ENCODE measurements around the gene CNTN4. TPM values are rescaled to one million over a fixed set of nuclear protein-coding genes. Genes with fewer than 3 reads are reported as not detected.

CNTN4 gene
- total RNA-seq, 1 experiment from 2014 or later, result not detected

- ChIA-PET CTCF (no interaction called here), POLR2A (no interaction called here)
- H3K27me3 Mint-ChIP-seq (ENCODE audit: low read depth), result peaks cover 10% of the 10 kb centered on the region
- peaks cover 87% of the 10 kb centered on the region for H3K9me3 Mint-ChIP-seq
- no peaks in the 10 kb centered on the region for H3K4me1 Mint-ChIP-seq
- H3K36me3 Mint-ChIP-seq, result peaks cover 67% of the 10 kb centered on the region
- ATAC-seq (no peak), DNase-seq (ENCODE audit: low spot score) (no peak)
- no peak overlapping the region for H3K27ac Mint-ChIP-seq
- H3K4me3 Mint-ChIP-seq, result no peak overlapping the region
- TF ChIP-seq ZBTB21 (CRISPR knock-in tag; IDR thresholded peaks at IDR 0.05; ENCODE audit: borderline replicate concordance) (no peak), ESRRA (CRISPR knock-in tag; IDR thresholded peaks at IDR 0.05; ENCODE audit: borderline replicate concordance) (no peak), MAX (CRISPR knock-in tag; IDR thresholded peaks at IDR 0.05) (no peak), ZNF219 (CRISPR knock-in tag; IDR thresholded peaks at IDR 0.05; ENCODE audit: borderline replicate concordance) (no peak), MYBL2 (CRISPR knock-in tag; IDR thresholded peaks at IDR 0.05) (no peak), NR3C1 (CRISPR knock-in tag; conservative IDR thresholded peaks at IDR 0.05; ENCODE audit: low read depth) (no peak), ZNF317 (CRISPR knock-in tag; IDR thresholded peaks at IDR 0.05; ENCODE audit: borderline replicate concordance, low read depth) (no peak), ZNF281 (CRISPR knock-in tag; IDR thresholded peaks at IDR 0.05) (no peak), CREB1 (CRISPR knock-in tag; IDR thresholded peaks at IDR 0.05) (no peak)
These were observed 561.2 kb downstream of the CNTN4 start for GRCh38 chr3:2659896-2660295.

DNA sequence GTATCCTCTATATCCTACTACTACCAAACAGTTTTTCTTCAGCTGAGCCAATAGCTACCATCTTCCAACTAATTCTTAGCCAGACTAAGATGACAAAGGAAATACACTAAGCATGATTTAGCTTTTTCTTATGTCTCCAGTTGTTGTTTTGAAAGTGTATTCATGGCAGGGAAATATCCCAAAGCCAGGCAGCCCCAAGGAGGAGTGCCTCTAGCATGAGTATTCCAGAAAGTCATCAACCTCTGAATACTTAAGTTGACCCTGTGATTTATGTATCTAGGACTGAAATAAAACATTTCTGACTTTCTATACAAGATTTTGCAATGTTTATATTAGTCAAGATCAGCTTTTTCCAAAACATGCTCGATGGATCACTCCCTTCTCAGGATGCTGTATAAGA lies 562.4 kb downstream of the CNTN4 start:
- no peak for ATAC-seq
- TF ChIP-seq HMGXB4 (CRISPR knock-in tag; IDR thresholded peaks at IDR 0.05) (no peak), JAZF1 (CRISPR knock-in tag; IDR thresholded peaks at IDR 0.05) (no peak), MYBL2 (CRISPR knock-in tag; IDR thresholded peaks at IDR 0.05) (no peak), CDX4 (CRISPR knock-in tag; IDR thresholded peaks at IDR 0.05; ENCODE audit: borderline replicate concordance) (no peak), TCF7 (CRISPR knock-in tag; IDR thresholded peaks at IDR 0.05; ENCODE audit: low read depth) (no peak), NR3C1 (CRISPR knock-in tag; conservative IDR thresholded peaks at IDR 0.05; ENCODE audit: low read depth) (no peak), NFE2L1 (CRISPR knock-in tag; IDR thresholded peaks at IDR 0.05) (no peak), ZNF423 (CRISPR knock-in tag; IDR thresholded peaks at IDR 0.05) (no peak), FOXP1 (CRISPR knock-in tag; IDR thresholded peaks at IDR 0.05; ENCODE audit: borderline replicate concordance) (no peak), NR1H2 (CRISPR knock-in tag; IDR thresholded peaks at IDR 0.05) (no peak), NR2C2 (CRISPR knock-in tag; IDR thresholded peaks at IDR 0.05) (no peak), ATF1 (CRISPR knock-in tag; IDR thresholded peaks at IDR 0.05) (no peak), HMGA2 (CRISPR knock-in tag; IDR thresholded peaks at IDR 0.05) (no peak), ZNF232 (CRISPR knock-in tag; IDR thresholded peaks at IDR 0.05) (no peak), ATF3 (CRISPR knock-in tag; conservative IDR thresholded peaks at IDR 0.05) (no peak), IRF2 (CRISPR knock-in tag; IDR thresholded peaks at IDR 0.05; ENCODE audit: borderline replicate concordance, low read depth) (no peak), CBFB (CRISPR knock-in tag; IDR thresholded peaks at IDR 0.05; ENCODE audit: low read depth) (no peak), ERG (CRISPR knock-in tag; IDR thresholded peaks at IDR 0.05) (no peak)
- TF ChIP-seq, protein P1, sequence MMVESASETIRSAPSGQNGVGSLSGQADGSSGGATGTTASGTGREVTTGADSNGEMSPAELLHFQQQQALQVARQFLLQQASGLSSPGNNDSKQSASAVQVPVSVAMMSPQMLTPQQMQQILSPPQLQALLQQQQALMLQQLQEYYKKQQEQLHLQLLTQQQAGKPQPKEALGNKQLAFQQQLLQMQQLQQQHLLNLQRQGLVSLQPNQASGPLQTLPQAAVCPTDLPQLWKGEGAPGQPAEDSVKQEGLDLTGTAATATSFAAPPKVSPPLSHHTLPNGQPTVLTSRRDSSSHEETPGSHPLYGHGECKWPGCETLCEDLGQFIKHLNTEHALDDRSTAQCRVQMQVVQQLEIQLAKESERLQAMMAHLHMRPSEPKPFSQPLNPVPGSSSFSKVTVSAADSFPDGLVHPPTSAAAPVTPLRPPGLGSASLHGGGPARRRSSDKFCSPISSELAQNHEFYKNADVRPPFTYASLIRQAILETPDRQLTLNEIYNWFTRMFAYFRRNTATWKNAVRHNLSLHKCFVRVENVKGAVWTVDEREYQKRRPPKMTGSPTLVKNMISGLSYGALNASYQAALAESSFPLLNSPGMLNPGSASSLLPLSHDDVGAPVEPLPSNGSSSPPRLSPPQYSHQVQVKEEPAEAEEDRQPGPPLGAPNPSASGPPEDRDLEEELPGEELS (CRISPR knock-in tag; IDR thresholded peaks at IDR 0.05), result no peak
- no peak for DNase-seq (ENCODE audit: low spot score)
- Mint-ChIP-seq H3K9me3 (peaks cover 87% of the 10 kb centered on the region), H3K4me1 (no peaks in the 10 kb centered on the region), H3K4me3 (no peak overlapping the region), H3K27me3 (ENCODE audit: low read depth) (peaks cover 10% of the 10 kb centered on the region), H3K27ac (no peak overlapping the region), H3K36me3 (peaks cover 66% of the 10 kb centered on the region)
- POLR2A ChIA-PET, result no interaction called here
- CTCF ChIA-PET, result no interaction called here
